HG02623 (cell line): ENCODE measurements around the gene CFAP58.

ENCODE experiments used
- ATAC-seq: cut with Tn5 transposase; IDR thresholded peaks from one replicate; pipeline ENCODE4 v1.9.1; 2021; ENCODE audit warnings: moderate library complexity; ENCODE audit not compliant: unreplicated experiment

Gene CFAP58

GRCh38 chr10:104371753-104372152, 18.1 kb downstream of the CFAP58 start:
- ATAC-seq = no peak

DNA sequence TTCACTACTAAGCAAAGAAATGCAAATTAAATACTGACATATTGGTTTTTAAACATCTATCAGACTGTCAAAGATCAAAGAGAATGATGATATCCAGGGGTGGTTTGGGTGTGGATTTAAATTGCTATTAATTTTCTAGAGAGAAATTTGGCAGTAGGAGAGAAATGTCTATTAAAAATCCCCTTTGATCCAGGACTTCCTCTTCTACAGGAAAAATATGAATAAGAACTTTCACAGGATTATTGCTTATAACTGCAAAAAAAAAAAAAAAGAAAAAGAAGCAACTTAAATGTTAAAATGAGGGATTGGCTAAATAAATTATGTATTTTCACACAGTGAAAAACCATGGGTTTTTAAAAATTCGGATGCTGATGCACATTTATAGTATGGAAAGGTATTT, 21.0 kb downstream of the CFAP58 start:
- no peak for ATAC-seq

GRCh38 chr10:104376784-104377300, 23.2 kb downstream of the CFAP58 start:
- ATAC-seq = no peak

DNA sequence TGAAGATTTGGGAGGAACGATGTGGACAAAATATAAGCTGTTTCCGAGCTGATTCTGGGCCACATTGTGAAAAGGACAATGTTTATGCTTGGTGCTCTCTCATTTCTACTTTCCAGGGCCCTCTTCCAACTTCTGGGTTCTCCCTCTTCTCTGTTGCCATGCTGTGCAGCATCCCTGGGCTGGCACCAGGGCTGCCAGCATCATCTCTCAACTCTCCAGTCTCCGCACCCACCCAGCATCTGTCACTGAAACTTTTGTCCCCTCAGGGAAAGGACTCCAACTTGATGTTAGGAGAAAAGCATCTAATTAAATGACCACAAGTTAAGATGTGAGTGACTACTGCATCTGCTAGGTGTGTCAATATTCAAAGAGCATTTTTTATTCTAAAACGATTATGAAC, 26.7 kb downstream of the CFAP58 start:
- no peak for ATAC-seq

- ATAC-seq = no peak
These were observed 33.7 kb downstream of the CFAP58 start for GRCh38 chr10:104387130-104387888.

DNA sequence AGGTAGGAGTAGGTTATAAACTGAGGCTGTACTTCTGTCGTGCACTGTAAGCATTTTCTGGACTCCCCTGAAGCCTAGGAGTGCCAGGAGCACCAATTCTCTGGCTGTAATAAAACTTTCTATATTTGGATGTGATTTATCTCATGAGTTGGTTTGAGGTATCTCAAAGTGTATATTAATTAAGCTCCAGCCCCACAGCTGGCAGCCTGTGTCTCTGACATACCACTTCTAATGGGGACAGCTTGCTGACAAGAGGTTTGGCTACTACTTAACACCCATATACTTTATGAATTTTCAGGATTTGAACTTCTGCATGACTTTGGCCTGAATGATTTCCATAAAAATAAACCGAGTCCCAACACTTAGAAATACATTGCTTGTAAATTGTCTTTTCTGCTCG, 35.2 kb downstream of the CFAP58 start:
- no peak for ATAC-seq

- no peak for ATAC-seq
These were observed 37.7 kb downstream of the CFAP58 start for GRCh38 chr10:104391150-104391968.

- no peak for ATAC-seq
These were observed 38.3 kb downstream of the CFAP58 start for GRCh38 chr10:104391969-104392296.

DNA sequence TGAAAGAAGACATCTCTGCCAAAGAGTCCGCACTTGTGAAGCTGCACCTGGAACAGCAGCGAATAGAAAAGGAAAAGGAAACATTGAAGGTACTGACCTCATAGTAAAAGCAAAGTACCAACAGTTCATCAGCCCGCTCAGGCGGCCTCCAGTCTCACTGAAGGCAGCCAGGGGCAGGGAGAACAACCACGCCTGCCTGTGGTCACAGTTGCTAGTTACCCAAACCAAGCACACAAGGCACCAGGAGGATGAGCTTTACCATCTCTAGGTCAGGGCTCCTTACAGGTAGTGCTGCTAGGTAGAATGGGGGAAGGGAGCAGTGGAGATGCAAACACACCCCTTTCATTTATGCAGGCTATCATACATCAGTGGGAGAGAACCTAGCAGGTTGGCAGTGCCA, 39.8 kb downstream of the CFAP58 start:
- no peak for ATAC-seq

DNA sequence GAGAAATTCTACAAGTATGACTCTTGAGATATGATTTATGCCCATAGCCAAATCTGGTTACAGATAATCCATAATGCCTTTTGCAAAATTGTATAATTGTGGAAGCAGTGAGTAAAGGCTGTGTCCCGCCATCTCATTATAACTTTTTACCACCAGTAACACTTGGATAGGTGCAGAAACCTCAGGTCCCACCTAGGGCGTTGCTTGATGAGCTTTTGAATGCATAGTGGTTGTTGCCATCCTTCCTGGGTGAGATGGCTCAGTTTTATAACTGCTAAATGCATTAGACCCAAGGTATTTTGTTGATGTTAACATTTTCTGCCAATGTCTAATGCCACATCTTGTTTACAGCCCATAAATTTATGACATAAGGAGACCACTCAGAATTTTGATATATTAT, 42.9 kb downstream of the CFAP58 start:
- ATAC-seq = no peak

- ATAC-seq = no peak
These were observed 50.0 kb downstream of the CFAP58 start for GRCh38 chr10:104403636-104404035.

- ATAC-seq = no peak
These were observed 53.4 kb downstream of the CFAP58 start for GRCh38 chr10:104406715-104407650.

DNA sequence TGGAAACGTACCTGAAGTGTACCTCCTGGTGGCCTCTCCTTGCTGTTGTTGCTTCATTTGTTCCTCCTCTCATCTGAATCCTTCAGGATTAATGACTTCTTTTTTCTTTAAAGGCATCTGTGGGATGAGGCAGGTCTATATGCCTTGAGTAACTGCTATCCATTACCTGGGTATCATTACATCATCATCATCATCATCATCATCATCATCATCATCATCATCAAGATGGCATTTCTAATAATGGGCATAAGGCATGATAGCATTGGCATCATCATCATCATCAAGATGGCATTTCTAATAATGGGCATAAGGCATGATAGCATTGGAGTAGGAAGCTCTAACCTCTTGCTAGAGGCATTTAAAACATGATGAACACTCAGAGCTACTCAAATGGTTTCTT, 59.9 kb downstream of the CFAP58 start:
- no peak for ATAC-seq

- ATAC-seq = no peak
These were observed 62.0 kb downstream of the CFAP58 start for GRCh38 chr10:104415526-104416165.

DNA sequence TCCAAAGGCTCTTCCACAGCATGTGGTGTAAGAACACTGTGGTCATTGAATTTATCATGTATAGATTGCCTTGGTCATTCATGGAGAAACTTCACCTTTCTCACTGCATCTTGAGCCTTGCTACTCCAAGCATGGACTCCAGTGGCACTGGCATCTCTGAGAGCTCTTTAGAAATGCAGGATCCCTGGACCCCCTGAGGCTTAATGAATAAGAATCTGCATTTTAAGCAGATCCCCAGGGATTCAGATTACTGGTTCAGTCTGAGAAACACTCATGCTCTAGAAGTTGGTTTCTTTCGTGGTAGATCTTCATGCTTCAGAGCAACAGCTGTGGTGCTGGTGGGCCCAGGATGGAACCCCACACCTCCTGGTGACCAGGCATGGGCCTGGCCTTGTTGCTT, 63.2 kb downstream of the CFAP58 start:
- ATAC-seq = no peak

DNA sequence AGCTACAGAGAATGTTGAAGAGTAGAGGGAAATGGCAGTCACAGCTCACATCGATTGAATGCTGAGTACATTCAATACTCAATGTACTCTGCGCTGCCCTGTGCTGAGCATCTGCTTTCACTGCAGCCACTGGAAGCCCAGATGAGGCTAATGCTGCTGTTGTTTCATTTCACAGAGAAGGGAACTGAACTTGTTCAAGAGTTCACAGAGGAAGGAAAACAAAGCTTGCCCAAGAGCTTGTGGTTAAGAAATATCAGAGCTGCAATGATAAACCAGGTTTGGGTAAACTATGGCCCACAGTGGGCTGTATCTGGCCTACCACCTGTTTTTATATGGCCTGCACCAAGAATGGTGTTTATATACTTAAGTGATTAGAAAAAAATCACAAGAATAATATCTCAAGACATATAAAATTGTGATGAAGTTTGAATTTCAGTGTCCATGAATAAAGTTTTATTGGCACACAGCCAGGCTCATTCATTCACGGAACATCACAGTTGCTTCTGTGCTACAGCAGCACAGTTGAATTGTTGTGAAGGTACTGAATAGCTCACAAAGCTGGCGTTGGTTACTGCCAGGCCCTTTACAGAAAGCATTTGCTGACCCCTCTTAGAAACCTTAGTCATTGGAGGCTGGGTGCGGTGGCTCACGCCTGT, 64.1 kb downstream of the CFAP58 start:
- ATAC-seq = no peak

DNA sequence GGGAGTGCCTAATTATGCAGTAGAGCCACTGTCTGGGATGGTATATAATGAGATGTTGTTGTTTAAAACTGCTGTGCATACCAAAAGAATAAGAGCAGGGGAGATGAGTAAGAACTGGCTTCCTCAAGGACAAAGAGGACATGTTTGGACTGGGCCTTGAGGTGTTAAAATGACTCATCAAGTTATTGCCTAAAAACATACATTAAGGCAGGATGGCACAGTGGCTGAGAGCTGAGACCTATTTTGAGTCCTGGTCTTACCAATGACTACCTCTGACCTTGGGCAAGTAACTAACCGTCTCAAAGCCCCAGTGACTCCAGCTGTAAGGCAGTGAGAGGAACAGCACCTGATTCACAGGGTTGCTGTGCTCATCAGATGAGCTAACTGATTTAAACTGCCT, 71.1 kb downstream of the CFAP58 start:
- ATAC-seq = peak; percentile 90

GRCh38 chr10:104427989-104428388, 74.4 kb downstream of the CFAP58 start:
- ATAC-seq = no peak

- ATAC-seq = no peak
These were observed 76.2 kb downstream of the CFAP58 start for GRCh38 chr10:104429846-104430245.

- no peak for ATAC-seq
These were observed 76.7 kb downstream of the CFAP58 start for GRCh38 chr10:104430360-104430759.
